GM21786 (cell line): ENCODE results near the gene TLCD3B.
A peak's percentile ranks its signal among the peaks of the same experiment; 100 is the strongest.

Experiments
- ATAC-seq: cut with Tn5 transposase; IDR thresholded peaks from one replicate; pipeline ENCODE4 v1.9.1; 2021; ENCODE audit not compliant: unreplicated experiment

The TLCD3B gene, protein sequence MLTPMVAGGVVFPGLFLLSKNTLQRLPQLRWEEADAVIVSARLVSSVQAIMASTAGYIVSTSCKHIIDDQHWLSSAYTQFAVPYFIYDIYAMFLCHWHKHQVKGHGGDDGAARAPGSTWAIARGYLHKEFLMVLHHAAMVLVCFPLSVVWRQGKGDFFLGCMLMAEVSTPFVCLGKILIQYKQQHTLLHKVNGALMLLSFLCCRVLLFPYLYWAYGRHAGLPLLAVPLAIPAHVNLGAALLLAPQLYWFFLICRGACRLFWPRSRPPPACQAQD

DNA sequence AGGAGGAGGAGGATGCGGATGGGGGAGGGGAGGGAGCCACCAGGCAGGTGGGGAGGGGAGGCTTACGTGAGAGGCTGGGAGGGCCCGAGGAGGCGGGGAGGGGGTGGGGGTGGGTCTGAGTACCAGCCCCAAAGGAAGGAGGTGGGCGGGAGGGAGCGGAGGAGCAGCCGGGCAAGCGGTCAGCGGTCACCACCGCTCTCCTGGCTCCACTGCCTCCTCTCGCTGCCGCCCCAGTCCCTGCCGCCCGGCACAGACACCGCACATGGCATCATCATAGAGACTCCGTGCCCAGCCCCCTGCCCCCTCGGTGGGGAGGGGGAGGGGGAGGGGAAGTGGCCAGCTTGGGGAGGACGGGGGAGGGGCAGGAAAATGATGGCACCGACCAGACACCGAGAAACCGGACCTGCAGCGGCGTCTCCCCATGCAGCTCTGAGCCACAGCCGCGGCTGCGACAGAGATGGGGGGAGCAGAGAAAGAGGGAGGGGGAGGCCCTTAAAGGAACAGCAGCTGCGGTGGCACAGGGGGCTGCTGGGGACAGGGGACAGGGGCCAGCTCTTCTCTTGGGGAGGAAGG is at the start of gene TLCD3B:
TLCD3B (minus strand) TSS at position 431 of the 573 bp plus-strand sequence. CDS start 744 bp downstream, outside the sequence.
- ATAC-seq = no peak

DNA sequence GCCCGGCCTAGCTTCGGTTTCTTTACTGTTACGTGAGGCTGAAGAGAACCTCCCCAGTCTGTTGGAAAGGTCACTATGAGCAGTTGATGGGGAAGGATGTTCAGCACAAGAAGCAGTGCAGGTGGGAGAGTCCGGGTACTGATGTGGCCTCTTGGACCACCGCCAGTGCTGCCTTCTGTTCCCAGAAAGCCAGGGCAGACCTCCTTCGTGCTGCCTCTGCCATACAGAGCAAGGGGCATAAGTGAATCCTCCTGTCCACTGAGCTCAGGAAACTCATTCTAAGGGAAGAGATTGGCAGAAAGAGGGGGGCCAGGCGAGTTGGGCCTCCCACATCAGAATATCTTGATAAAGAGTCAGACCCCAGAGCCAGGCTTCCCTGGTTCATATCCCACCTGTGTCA is 48.4 kb upstream of the TLCD3B start:
- no peak for ATAC-seq

- ATAC-seq = no peak
These were observed 47.7 kb upstream of the TLCD3B start for GRCh38 chr16:30078744-30079143.

DNA sequence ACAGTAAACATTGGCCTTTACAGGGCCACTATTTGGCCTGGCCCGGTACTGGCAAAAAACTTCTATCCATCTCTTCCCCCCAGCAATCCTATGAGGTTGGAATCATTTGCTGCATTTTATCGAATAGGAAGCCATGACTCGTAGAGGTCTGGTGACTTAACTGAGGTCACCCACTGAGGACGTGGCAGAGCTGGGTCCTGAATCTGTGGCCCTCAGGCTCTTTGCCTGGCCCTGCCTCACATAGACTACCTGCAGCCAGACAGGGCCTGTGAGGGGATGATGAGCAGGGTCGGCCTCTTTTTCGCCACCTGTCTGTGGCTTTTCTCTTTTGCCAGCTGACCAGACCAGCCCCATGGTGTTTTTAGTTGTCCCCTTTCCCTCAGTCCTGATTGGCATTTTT is 46.6 kb upstream of the TLCD3B start:
- no peak for ATAC-seq

- no peak for ATAC-seq
These were observed 45.3 kb upstream of the TLCD3B start for GRCh38 chr16:30076276-30076791.

GRCh38 chr16:30075503-30076275 is 44.6 kb upstream of the TLCD3B start, which contains the start of gene PPP4C:
PPP4C (plus strand) TSS chr16:30075994; CDS start chr16:30076378, 384 bp downstream.
- peak; percentile 69 for ATAC-seq

GRCh38 chr16:30070490-30070889 is 39.4 kb upstream of the TLCD3B start:
- no peak for ATAC-seq

DNA sequence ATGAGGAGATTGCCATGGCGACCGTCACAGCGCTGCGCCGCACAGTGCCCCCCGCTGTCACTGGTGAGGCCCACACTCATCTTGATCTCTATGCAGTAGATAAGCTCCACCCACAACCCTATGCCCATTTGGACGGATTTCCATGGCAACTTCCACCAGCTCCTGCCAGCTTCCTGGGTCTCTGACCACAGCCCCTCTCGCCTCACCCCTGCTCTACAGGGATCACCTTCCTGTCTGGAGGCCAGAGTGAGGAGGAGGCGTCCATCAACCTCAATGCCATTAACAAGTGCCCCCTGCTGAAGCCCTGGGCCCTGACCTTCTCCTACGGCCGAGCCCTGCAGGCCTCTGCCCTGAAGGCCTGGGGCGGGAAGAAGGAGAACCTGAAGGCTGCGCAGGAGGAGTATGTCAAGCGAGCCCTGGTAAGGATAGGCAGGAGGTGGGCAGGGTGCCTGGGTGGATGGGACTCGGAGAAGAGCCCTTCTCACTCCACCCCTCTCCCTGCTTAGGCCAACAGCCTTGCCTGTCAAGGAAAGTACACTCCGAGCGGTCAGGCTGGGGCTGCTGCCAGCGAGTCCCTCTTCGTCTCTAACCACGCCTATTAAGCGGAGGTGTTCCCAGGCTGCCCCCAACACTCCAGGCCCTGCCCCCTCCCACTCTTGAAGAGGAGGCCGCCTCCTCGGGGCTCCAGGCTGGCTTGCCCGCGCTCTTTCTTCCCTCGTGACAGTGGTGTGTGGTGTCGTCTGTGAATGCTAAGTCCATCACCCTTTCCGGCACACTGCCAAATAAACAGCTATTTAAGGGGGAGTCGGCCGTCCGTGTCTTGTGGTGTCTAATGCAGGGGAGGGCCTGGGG is 38.8 kb upstream of the TLCD3B start:
- no peak for ATAC-seq

DNA sequence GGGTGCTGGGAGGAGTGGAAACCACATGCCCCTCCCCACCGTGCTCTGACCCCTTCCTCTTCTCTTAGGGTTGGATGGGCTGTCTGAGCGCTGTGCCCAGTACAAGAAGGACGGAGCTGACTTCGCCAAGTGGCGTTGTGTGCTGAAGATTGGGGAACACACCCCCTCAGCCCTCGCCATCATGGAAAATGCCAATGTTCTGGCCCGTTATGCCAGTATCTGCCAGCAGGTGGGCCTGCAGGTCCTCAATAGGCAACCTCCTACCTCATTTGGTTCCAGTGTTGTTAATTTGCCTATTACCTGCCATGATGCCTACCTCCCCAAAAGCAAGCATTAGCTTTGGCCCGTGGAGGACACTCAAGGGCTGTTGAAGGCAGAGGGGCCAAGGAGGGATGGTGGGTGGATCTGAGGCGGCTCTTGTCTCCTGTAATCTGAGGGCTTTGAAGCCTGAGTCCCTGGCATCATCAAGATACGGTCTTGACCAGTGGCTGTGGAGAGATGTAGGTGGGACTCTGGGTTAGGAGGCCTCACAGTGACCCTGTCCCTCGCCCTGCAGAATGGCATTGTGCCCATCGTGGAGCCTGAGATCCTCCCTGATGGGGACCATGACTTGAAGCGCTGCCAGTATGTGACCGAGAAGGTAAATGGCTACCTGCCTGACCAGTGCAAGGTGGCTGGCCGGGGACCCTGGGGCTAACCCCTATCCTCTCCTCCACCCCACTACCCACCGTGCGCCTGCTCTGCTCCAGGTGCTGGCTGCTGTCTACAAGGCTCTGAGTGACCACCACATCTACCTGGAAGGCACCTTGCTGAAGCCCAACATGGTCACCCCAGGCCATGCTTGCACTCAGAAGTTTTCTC is 37.9 kb upstream of the TLCD3B start:
- no peak for ATAC-seq

- no peak for ATAC-seq
These were observed 37.3 kb upstream of the TLCD3B start for GRCh38 chr16:30068333-30068732.

GRCh38 chr16:30067584-30067916 is 36.5 kb upstream of the TLCD3B start:
- ATAC-seq = no peak

GRCh38 chr16:30066761-30067583 is 35.9 kb upstream of the TLCD3B start:
- ATAC-seq = no peak

DNA sequence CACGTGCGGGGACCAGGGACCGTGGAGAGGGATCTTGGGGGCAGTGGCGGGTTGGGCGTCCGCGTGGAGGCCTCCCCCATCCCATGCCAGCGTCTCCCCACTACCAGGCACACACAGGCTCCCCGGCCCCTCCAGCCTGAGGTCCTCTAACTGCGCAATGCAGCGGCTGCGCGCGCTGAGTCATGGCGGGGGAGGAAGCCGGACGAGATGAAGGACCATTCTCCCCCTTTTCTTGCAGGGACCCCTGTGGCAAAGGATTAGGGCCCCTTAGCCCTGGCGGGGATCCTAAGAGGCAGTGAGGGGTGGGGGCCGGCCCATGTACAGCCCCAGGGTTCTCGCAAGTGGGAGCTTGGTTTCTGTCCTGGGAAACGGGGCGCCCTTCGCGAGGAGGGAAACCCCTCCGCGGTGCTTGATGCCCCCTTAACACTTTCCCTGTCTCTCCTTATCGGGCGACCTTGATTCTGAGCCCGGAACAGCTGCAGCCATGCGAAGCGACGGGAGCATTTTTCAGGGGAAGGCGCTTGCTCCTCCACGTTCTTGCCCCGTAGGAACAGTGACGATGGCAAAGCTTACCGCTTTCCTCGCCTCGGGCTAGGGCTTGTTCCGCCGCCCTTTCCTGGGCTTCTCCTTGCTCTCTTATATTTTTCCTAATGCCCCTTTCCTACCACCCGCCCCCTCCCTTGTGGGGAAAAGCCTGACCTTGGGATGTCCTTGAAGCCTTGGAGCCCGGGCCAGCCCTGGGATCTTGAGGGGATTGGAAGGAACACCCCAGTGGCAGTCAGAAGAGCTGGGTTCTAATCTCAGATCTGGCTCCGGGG is 35.1 kb upstream of the TLCD3B start:
- ATAC-seq = peak; percentile 1

DNA sequence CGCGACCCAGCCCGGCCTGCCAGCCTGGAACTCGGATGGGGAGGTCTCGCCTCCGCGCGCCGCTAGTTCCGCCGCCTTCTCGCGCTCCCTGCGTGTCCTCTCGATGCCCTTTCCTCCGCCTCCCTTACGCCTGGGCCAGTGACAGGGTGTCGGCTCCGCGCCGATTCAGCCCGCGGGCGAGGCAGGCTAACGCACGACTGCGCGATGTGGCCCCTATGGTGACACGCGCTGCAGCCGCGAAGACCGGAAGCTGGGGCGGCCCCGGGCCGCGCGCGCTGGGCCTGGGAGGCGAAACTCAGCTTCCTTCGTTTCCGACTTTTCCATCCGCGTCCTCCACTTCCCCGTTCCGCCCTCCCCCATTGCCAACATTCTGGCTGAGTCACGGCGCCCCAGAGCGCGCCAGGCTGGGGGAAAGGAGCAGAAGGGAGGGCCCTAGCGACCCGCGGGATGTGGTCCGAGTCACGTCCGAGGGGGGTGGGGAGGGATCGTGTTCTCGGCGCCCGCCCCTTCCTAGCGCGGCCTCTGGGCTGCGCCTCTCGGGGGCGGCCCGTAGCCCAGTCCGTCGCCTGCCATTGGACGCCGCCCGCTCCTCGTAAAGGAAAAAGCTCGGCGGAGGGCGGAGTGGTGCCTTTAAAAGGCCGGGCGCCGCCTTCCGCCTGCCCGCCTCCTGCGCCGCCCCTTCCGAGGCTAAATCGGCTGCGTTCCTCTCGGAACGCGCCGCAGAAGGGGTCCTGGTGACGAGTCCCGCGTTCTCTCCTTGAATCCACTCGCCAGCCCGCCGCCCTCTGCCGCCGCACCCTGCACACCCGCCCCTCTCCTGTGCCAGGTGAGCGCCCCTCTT is 34.3 kb upstream of the TLCD3B start, which contains the start of gene ALDOA:
ALDOA (plus strand) TSS at position 659 of the 841 bp plus-strand sequence. CDS start 1,138 bp downstream, outside the sequence.
- peak; percentile 76 for ATAC-seq

- no peak for ATAC-seq
These were observed 33.6 kb upstream of the TLCD3B start for GRCh38 chr16:30064729-30065101.

- peak; percentile 31 for ATAC-seq
These were observed 33.0 kb upstream of the TLCD3B start for GRCh38 chr16:30063893-30064728.
